GM12864 (cell line): ENCODE measurements around the gene NEAT1.

ENCODE experiments used
- DNase-seq: peaks from one replicate; pipeline ENCODE4 v3.0.0-alpha.2; 2011; ENCODE audit warnings: low read depth
- H3K4me3 ChIP-seq: 2 replicates; pipeline ENCODE4 v1.5.1; 2011; ENCODE audit warnings: mild to moderate bottlenecking, low read depth, low read length, control low read depth
- CTCF ChIP-seq: IDR thresholded peaks from 2 replicates; pipeline ENCODE4 v1.5.1; 2011; ENCODE audit warnings: low read depth, mild to moderate bottlenecking, moderate library complexity, low read length, control low read depth, inconsistent platforms; ENCODE audit errors: missing control alignments

NEAT1 gene

GRCh38 chr11:65486570-65487466, 64.2 kb downstream of the NEAT1 start:
- no peak for TF ChIP-seq CTCF
- DNase-seq, result no peak
- H3K4me3 ChIP-seq, result no peak overlapping the region

GRCh38 chr11:65487467-65488272, 65.1 kb downstream of the NEAT1 start:
- TF ChIP-seq CTCF, result no peak
- DNase-seq, result no peak
- H3K4me3 ChIP-seq, result no peak overlapping the region

DNA sequence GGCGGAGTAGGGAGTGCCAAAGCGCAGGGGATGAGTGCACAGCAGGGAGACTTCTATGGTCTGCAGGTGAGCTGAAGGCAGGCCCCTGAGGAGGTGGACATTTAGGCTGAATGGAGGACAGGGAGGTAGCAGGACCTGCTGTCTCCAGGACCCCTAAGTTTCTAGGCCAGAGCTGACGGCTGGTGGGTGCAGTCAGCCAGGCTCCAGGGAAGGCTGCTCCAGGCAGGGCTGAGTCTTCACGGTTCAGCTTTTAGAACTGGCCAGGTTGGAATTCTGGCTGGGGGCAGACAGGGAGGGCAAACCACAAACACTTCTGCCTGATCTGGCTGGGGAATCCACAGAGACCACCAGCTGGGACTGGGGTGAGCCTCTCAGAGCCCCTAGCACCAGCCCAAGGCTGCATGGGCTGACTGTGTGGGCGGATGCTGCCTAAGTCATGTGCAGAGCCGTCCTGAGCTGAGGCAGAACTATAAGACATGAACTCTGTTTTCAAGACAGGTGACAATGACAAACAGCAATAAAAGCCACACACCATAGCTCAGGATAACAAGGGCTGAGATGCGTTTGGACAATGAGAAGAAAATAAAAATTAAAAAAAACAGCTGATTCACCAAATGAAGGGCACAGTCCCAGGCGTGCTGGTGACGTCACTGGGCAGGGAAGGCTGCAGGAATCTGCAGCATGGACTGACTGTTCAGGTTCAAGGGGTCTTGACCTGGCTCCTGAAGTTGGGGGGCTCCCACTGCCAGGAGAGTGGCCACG, 65.9 kb downstream of the NEAT1 start:
- no peak overlapping the region for H3K4me3 ChIP-seq
- no peak for TF ChIP-seq CTCF
- DNase-seq, result no peak

GRCh38 chr11:65489035-65489705, 66.6 kb downstream of the NEAT1 start:
- H3K4me3 ChIP-seq, result no peak overlapping the region
- TF ChIP-seq CTCF, result no peak
- DNase-seq, result no peak

GRCh38 chr11:65489706-65490320, 67.2 kb downstream of the NEAT1 start:
- no peak for DNase-seq
- TF ChIP-seq CTCF, result no peak
- no peak overlapping the region for H3K4me3 ChIP-seq

- H3K4me3 ChIP-seq, result no peak overlapping the region
- TF ChIP-seq CTCF, result no peak
- no peak for DNase-seq
Observed at GRCh38 chr11:65491163-65491465, 68.5 kb downstream of the NEAT1 start.
